Thyroid gland (tissue), 4 donors: ENCODE data around the gene ETDC. TPM values are rescaled to one million over a fixed set of nuclear protein-coding genes. Genes with fewer than 3 reads are reported as not detected.
A peak's percentile ranks its signal among the peaks of the same experiment; 100 is the strongest.
"Not testable (repeated sequence)": the region's sequence is repeated elsewhere in the genome, so short reads cannot be mapped to it uniquely, and the experiment has no call there.

Experiments used
- DNase-seq, 2 donors: peaks; one replicate each; pipeline ENCODE4 v3.0.0-alpha.2; 2019
- H3K27ac ChIP-seq, 3 donors: fragments of 200-600 bp; sonication (generic); 1 replicate in 2 of 3; 2 replicates in 1 of 3; pipeline ENCODE4 v1.5.1; 2016 to 2019; ENCODE audit warnings: mild to moderate bottlenecking in 1 of 3, moderate library complexity in 1 of 3
- H3K27me3 ChIP-seq: fragments of 200-600 bp; sonication (generic); one replicate; pipeline ENCODE4 v1.5.1; 2019
- H3K36me3 ChIP-seq, 2 donors: fragments of 200-600 bp; sonication (generic); one replicate each; pipeline ENCODE4 v1.5.1; 2016 to 2019
- H3K4me1 ChIP-seq, 2 donors: fragments of 200-600 bp; sonication (generic); one replicate each; pipeline ENCODE4 v1.5.1; 2017 to 2019
- H3K4me3 ChIP-seq, 3 donors: fragments of 200-600 bp; sonication (generic); replicated peaks in 1 of 3; 1 replicate in 2 of 3; 2 replicates in 1 of 3; pipeline ENCODE4 v1.5.1; 2016; ENCODE audit warnings: mild to moderate bottlenecking in 1 of 3
- H3K9me3 ChIP-seq: fragments of 200-600 bp; sonication (generic); one replicate; pipeline ENCODE4 v1.5.1; 2017
- POLR2A ChIP-seq, 2 donors: fragments of 450-650 bp; IDR thresholded peaks; one replicate each; pipeline ENCODE4 v1.6.1; 2017; ENCODE audit warnings: antibody characterized with exemption in 2 of 2, mild to moderate bottlenecking in 2 of 2, moderate library complexity in 1 of 2
- WGBS, 2 donors: methylation state at CpG; one replicate each; pipeline ENCODE4 v1.1.5; 2017; 5-methylcytosine and 5-hydroxymethylcytosine counted together
- intact Hi-C: fragments of 100-400 bp; cut with DNase I; formaldehyde crosslinking; loops from one replicate; pipeline ENCODE4 v1.15.1; 2023
- total RNA-seq, 4 donors: library from RNA; depleted of rRNA; stranded (reverse); fragments of >200 nt; gene quantifications; one replicate each; pipeline ENCODE4 v1.2.3, GENCODE V29; 2016
- TF ChIP-seq, protein P1 (sequence below), 6 experiments: fragments of 200-600 bp in 3 of 6; fragments of 450-650 bp in 3 of 6; sonication (generic) in 3 of 6; IDR thresholded peaks; one replicate each; pipeline ENCODE4 v1.5.1; 2016 to 2019; ENCODE audit warnings: antibody characterized with exemption in 6 of 6, mild to moderate bottlenecking in 2 of 6, inconsistent platforms in 1 of 6, moderate library complexity in 1 of 6

ETDC gene
- total RNA-seq, 4 donors from 2014 or later = not detected

DNA sequence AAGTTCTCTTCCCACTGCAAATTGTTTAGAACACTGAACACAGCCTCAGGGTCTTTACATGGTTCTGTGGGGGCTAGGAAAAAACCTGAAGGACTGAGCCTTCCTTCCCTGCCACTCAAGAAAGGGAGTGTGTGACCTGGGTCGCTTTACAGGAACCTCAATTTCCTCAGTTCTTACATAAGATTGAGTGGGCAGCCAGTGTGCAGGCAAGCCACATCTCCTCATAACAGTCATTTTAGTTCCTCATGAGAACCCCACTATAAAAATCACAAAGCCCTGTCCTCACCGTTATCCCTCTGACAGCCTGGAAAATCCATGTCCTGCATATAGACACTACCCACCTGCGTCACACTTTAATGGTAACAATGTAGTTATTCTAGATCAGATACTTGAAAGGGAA is 2.1 kb upstream of the ETDC start:
- intact Hi-C loops = no loop called here
- H3K27me3 ChIP-seq = no peaks in the 10 kb centered on the region
- no peak overlapping the region for H3K27ac ChIP-seq
- H3K4me3 ChIP-seq = no peak overlapping the region
- 92 to 100% methylated on average over 2 to 3 of the region's 3 CpGs for WGBS, 2 donors
- no peaks in the 10 kb centered on the region for H3K4me1 ChIP-seq
- H3K9me3 ChIP-seq = no peaks in the 10 kb centered on the region
- no peak for DNase-seq
- H3K36me3 ChIP-seq = no peaks in the 10 kb centered on the region
- TF ChIP-seq, protein P1, sequence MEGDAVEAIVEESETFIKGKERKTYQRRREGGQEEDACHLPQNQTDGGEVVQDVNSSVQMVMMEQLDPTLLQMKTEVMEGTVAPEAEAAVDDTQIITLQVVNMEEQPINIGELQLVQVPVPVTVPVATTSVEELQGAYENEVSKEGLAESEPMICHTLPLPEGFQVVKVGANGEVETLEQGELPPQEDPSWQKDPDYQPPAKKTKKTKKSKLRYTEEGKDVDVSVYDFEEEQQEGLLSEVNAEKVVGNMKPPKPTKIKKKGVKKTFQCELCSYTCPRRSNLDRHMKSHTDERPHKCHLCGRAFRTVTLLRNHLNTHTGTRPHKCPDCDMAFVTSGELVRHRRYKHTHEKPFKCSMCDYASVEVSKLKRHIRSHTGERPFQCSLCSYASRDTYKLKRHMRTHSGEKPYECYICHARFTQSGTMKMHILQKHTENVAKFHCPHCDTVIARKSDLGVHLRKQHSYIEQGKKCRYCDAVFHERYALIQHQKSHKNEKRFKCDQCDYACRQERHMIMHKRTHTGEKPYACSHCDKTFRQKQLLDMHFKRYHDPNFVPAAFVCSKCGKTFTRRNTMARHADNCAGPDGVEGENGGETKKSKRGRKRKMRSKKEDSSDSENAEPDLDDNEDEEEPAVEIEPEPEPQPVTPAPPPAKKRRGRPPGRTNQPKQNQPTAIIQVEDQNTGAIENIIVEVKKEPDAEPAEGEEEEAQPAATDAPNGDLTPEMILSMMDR (IDR thresholded peaks at IDR 0.05) = no peak
- TF ChIP-seq POLR2A (IDR thresholded peaks at IDR 0.05) = no peak

GRCh38 chrX:135308345-135308855 is 880 bp upstream of the ETDC start:
- H3K27ac ChIP-seq = no peak overlapping the region
- intact Hi-C loops = no loop called here
- H3K9me3 ChIP-seq = no peaks in the 10 kb centered on the region
- H3K27me3 ChIP-seq = no peaks in the 10 kb centered on the region
- WGBS, 2 donors = 33 to 44% methylated on average over 1 of the region's 1 CpG
- H3K36me3 ChIP-seq = no peaks in the 10 kb centered on the region
- no peaks in the 10 kb centered on the region for H3K4me1 ChIP-seq
- TF ChIP-seq, protein P1 (IDR thresholded peaks at IDR 0.05) = no peak
- no peak overlapping the region for H3K4me3 ChIP-seq
- peak; percentile 5 to 12 for DNase-seq

GRCh38 chrX:135315864-135316263 is 6.6 kb downstream of the ETDC start:
- H3K4me3 ChIP-seq = no peak overlapping the region
- no peak for DNase-seq
- 91 to 96% methylated on average over 1 of the region's 1 CpG for WGBS, 2 donors
- H3K27me3 ChIP-seq = no peaks in the 10 kb centered on the region
- H3K4me1 ChIP-seq = peaks cover 0 to 4% of the 10 kb centered on the region in 2 donors
- TF ChIP-seq POLR2A (IDR thresholded peaks at IDR 0.05) = no peak
- TF ChIP-seq, protein P1 (IDR thresholded peaks at IDR 0.05) = no peak
- H3K27ac ChIP-seq = no peak overlapping the region
- intact Hi-C loops = no loop called here
- no peaks in the 10 kb centered on the region for H3K36me3 ChIP-seq
- no peaks in the 10 kb centered on the region for H3K9me3 ChIP-seq

DNA sequence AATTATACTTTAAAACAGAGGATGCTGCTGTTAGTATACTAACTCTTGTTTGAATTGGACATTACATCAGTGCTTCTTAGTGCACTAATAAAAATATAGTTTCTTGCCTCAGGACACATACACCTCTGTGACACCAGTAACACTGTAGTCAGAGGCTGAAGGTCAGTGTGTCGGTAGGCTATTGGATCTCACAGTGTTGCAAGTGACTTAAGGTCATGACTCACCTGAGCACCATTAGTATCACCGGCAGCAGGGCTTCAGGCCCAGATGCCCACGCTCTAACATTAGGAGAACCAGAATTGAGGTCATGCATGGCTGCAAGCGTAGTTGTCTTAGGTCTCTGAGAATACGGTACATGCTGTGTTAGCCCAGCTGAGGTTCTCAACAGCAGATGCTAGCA is 15.2 kb downstream of the ETDC start:
- WGBS, 2 donors = 90 to 100% methylated on average over 1 to 2 of the region's 5 CpGs

GRCh38 chrX:135325036-135325818 is 15.9 kb downstream of the ETDC start:
- H3K9me3 ChIP-seq, H3K36me3 ChIP-seq, H3K27me3 ChIP-seq, H3K4me3 ChIP-seq, intact Hi-C loops, H3K27ac ChIP-seq, H3K4me1 ChIP-seq, DNase-seq: not testable (repeated sequence)
- no CpG with 5 or more reads among the region's 32 CpGs for WGBS, 2 donors

More for the DNA sequence above, 15.2 kb downstream of the ETDC start:
- Histone ChIP-seq H3K4me1 (peaks cover 0 to 1% of the 10 kb centered on the region in 2 donors), H3K27me3 (no peaks in the 10 kb centered on the region), H3K27ac (no peak overlapping the region), H3K4me3 (no peak overlapping the region), H3K36me3 (no peaks in the 10 kb centered on the region), H3K9me3 (no peaks in the 10 kb centered on the region)
- DNase-seq = no peak
- no peak for TF ChIP-seq POLR2A (IDR thresholded peaks at IDR 0.05)
- TF ChIP-seq, protein P1 (IDR thresholded peaks at IDR 0.05) = no peak
- intact Hi-C loops = no loop called here
